GM19035 (cell line): ENCODE measurements around the gene CFAP57.
"Not testable (repeated sequence)": the region's sequence is repeated elsewhere in the genome, so short reads cannot be mapped to it uniquely, and the experiment has no call there.

Source experiments
- ATAC-seq: cut with Tn5 transposase; IDR thresholded peaks from one replicate; pipeline ENCODE4 v1.9.1; 2021; ENCODE audit not compliant: unreplicated experiment

Gene CFAP57

DNA sequence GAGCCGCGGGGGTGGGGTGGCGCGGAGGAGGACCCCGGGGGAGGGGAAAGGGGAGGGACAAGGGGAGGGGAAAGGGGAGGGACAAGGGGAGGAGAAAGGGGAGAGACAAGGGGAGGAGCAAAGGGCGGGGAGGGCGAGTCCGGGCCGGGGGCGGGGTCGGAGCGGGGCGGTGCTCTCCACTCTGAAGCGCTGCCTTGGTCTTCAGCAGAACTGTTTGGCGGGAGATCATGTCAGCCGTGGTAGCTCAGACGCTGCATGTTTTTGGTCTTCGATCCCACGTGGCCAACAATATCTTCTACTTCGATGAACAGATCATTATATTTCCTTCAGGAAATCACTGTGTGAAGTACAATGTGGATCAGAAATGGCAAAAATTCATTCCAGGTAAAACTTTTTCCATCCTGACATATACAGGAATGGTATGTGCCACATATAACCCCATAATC lies 420 bp downstream of the CFAP57 start:
- ATAC-seq: peak; percentile 47

DNA sequence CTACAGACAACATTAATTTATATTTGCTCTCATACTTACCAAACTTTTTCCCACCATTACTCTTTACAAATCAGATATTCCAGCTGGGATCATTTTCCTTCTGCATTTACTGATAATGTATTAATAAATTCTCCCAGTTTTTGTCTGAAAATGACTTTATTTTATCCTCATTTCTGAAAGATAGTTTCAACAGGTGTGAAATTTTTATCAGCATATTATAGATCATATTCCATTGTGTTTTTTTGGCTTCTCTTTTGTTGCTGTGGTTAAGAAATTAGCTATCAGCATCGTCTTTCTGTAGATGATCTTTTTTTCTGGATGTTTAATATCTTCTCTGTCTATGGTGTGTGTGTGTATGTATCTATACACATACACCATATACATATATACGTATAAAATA lies 2.7 kb downstream of the CFAP57 start:
- no peak for ATAC-seq

DNA sequence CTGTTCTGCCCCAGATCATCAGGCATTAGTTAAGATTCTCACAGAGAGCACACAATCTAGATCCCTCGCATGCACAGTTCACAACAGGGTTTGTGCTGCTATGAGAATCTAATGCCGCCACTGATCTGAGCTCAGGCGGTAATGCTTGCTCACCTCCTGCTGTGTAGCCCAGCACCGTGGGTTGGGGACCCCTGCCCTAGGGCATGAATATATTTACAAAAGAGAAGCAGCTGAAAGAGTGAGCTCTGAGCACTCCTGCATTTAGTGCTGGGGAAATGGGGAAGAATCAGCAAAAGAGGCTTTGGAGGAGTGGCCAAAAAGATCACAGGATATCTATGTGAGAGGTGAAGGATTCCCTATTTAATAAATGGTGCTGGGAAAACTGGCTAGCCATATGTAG lies 5.6 kb downstream of the CFAP57 start:
- ATAC-seq: no peak

DNA sequence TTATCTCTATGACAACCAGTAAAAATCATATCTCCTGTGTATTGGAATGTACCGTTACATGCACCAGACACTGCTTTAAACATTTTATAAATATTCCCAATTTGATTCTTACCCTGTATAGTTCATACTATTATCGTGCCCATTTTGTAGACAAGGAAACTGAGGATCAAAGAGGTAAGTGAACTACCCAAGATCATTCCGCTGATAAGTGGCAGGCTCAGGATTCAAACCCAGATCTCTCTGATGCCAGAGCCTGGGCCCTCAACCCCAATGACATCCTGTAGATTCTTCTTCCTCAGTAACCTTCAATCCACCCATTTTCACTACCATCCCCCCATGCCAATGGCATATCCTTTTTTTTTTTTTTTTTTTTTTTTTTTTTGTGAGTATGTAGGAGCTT lies 12.3 kb downstream of the CFAP57 start:
- ATAC-seq: no peak

DNA sequence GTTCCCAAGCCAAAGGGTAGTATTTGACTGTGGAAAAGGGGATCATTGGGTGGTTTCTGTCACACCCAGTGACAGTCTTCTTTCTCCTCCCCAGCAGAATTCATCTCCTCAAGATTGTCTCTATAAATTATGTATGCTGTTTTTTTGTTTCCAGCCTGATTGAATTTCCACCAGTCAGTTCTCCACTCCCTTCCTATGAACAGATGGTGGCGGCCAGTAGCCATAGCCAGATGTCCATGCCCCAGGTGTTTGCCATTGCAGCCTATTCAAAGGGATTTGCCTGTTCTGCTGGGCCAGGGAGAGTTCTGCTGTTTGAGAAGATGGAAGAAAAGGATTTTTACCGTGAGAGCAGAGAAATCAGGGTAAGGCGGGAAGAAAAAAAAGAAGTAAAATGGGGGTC lies 12.9 kb downstream of the CFAP57 start:
- ATAC-seq: no peak

DNA sequence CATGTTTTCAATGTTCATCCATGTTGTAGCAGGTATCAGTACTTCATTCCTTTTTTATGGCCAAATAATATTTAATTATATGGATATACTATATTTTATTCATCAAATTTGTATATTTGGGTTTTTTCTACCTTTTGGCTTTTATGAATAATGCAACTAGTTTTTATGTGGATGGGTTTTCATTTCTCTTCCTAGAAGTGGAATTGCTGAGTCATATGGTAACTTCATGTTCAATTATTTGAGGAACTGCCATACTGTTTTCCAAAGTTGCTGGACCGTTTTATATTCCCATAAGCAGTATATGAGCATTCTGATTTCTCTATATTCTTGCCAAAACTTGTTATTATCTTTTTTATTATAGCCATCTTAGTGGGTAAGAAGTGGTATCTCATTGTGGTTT lies 16.0 kb downstream of the CFAP57 start:
- ATAC-seq: no peak

DNA sequence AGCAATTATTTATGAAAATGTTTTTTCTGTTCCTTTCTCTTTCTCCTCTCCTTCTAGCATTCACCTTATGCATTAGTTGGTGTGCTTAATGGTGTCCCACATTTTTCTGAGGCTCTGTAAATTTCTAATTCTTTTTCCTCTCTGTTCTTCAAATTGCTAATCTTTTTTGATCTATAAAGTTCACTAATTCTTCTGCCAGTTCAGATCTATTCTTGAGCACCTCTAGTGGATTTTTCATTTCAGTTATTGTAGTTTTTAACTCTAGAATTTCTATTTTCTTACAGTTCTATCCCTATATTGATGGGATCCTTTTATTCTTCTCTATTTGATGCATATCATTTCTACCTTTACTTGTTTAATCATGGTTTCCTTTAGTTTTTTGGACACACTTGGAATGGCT lies 22.4 kb downstream of the CFAP57 start:
- ATAC-seq: no peak

DNA sequence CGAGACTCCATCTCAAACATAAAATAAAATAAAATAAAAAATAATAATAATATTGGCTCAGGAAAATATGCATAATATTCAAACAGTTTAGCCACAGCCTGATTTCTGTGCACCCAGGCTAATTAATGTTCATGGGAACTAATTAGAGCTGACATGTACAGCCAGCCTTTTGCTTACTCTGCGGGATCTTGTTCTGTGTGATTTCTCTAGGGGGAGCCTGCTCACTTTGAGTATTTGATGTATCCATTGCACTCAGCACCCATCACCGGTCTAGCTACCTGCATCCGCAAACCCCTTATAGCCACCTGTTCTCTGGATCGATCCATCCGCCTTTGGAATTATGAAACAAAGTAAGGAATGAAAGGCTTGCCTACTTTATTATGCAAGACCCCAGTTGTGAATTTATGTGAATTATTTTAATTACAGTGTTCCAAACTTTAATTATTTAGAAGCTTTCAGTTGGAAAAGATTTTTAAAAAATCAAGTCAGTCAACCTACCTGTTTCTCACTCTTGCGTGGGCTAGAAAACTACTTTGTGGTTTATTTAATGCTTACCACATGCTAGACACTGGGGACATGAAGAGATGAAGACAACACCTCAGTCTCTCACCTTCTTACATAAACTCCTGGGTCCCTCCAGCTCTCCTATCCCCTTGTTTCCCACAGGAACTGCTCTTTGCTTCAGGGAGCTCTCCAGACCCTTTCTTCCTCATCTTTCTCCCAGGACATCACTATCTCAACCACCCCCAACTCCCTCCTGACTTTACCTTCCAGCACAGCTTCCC lies 25.4 kb downstream of the CFAP57 start:
- ATAC-seq: no peak

DNA sequence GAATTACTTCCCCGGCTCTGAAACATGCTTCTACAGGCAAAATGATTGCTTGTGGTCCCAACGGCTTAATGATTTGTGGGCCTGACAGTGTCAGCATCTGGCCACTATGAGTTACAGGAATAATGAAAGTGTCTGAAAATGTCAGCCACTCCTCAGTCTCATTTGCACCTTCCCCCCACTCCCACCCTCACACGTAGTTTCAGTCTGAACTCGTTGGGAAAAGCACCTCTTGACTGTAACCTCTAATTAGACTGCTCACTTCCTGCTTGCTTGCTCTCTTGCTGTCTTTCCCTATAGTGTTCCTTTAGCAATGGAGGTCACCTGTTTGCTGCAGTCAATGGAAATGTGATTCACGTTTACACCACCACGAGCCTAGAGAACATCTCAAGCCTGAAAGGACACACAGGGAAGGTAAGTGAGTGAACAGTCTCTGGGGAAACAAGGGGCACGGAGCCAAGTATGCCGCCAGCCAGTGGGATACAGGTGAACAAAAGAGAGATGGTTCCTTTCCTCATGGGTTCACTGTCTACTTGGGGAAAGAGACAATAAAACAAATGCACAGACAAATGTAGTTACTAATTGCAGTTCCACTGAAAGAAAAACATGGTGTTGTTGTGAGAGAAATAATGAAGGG lies 27.1 kb downstream of the CFAP57 start:
- ATAC-seq: no peak

DNA sequence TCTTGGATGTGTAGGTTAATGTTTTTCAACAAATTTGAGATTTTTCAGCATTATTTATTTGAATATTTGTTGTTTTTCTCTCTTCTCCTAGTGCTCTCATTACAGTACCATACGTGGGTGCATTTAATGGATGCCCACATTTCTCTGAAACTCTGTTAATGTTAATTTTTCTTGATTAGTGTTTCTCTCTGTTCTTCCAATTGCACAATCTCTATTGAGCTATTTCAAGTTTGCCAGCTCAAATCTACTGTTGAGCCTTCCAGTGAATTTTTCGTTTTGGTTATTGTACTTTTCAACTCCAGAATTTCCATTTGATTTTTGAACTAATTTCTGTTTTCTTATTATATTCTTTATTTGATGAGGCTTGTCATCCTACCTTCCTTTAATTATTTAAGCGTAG lies 31.7 kb downstream of the CFAP57 start:
- no peak for ATAC-seq

DNA sequence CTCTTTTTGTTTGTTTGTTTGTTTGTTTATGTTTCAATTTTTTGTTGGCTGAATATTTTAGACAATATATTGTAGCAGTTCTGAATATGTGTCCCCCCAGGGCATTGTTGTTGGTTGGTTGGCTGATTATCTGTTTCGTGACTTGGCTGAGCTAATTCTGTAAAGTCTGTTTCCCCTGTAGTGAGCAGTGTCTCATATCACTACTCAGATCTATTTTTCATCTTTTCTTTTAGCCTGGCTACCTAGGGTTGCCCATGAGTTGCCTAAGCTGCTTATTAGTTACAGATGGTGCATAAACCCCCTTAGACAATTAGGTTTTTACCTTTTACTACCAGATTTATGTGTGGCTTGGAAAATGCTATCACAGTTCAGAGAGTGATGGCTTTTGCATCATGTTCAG lies 32.3 kb downstream of the CFAP57 start:
- ATAC-seq: no peak

DNA sequence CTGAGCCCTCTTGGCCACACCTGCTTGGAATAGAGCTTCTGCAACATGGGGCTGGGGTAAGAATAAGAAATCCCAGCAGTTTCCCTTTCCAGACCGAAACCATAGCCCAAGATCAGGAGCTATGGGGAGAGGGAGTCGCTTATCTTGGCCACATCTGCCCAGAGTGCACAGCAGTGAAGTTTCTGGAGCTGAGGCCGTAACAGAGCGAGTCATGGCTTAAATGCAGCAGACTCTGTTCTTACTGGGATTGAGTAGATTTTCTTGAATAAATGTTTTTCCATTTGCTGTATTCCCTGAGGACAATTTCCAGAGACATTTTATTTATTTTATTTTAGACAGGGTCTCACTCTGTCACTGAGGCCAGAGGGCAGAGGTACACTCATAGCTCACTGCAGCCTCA lies 33.5 kb downstream of the CFAP57 start:
- no peak for ATAC-seq

DNA sequence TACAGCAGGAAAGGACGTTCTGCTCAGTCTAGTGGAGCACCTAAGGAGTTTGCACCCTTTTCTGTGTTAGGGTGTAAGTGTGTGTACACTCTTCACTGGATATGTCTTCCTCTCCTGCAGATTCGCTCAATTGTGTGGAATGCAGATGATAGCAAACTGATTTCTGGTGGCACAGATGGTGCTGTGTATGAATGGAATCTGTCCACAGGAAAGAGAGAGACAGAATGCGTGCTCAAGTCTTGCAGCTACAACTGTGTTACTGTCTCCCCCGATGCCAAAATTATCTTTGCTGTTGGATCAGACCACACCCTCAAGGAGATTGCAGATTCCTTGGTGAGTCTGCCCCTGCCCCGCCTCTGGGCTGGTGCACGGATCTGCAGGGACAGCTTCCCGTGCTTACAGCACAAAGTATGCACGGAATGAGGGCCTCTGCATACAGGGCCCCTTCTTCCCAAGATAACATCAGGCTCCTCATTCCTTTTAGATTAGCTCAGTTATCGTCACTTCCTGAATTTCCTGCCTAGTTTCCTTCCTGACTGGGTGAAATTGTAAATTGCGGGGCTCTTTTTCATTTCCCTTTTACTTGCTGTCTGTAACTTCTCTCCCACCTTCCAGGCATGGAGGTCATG lies 34.6 kb downstream of the CFAP57 start:
- no peak for ATAC-seq

DNA sequence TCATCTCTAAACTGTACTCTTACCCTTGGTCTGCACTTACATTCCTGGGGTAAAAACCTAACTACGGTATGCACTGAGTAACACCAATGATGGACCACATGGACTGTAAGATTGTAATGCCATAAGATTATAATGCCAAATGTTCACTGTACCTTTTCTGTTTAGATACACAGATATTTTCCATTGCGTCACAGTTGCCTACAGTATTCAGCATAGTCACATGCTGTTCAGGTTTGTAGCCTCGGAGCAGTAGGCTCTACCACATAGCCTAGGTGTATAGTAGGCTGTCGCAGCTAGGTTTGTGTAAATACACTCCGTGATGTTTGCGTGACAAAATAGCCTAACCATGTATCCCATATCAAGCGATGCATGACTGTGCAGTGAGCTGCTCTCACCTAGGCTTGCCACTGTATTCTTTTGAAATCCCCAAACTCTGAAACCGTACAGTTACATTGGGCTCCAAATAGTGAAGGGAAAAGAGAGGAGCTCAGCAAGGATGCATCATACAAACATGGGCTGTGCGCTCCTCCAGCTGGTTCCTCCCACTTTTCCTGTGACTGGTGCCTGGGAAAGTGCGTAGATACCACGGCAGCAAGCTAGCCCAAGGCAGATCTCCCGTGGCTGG lies 35.2 kb downstream of the CFAP57 start:
- ATAC-seq: no peak

DNA sequence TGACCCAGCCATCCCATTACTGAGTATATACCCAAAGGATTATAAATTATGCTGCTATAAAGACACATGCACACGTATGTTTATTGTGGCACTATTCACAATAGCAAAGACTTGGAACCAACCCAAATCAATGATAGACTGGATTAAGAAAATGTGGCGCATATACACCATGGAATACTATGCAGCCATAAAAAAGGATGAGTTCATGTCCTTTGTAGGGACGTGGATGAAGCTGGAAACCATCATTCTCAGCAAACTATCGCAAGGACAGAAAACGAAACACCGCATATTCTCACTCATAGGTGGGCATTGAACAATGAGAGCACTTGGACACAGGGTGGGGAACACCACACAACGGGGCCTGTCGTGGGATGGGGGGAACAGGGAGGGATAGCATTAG lies 36.1 kb downstream of the CFAP57 start:
- ATAC-seq: not testable (repeated sequence)

DNA sequence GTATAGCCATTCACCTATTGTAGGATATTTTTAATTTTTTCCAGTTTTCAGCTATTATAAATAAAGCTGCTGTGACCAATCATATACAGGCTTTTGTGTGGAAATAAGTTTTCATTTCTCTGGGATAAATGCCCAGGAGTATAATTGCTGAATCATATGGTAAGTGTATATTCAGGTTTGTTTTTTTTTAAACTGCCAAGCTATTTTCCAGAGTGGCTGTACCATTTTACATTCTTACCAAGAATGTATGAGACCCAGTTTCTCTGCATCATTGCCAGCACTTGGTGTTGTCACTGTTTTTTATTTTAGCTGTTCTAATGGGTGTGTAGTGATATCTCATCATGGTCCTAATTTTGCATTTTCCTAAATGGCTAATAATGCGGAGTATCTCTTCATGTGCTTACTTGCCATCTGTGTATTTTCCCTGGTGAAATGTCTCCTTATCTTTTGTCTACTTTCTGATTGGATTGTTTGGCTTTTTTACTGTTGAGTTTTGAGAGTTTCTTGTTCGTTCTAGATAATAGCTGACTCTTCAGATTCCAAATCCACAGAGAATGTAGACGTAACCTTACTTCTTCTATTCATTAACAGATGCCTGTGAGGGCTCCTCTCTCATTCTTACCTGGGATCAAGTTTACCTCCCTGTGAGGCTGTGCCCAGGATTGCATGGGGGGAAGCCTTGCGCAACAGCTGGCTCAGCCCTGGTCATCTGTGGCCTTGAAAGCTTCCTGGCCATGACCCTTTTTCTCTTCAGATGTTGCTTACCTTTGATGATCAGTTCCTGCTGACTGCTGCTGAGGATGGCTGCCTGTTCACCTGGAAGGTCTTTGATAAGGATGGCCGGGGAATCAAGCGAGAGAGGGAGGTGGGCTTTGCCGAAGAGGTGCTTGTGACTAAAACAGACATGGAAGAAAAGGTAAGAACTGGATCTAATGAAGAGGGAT lies 42.6 kb downstream of the CFAP57 start:
- no peak for ATAC-seq

DNA sequence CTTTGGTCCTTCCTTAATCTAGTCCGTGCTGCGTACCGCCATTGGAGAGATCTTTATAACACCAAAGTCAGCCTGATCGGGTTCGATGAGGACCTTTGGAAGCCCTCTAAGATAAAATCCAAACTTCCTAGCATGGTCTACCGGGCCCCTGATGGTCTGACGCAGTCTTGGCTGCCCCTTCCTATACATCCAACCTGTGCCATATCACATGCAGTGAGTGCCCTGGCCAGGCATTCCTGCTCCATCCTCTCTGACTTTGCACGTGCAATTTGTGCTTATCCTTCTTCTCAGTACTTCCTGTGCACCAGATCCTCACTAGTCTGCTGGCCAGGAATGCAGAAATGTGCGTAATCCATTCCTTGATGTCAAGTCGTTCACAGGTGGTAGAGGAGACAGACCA lies 45.6 kb downstream of the CFAP57 start:
- no peak for ATAC-seq

DNA sequence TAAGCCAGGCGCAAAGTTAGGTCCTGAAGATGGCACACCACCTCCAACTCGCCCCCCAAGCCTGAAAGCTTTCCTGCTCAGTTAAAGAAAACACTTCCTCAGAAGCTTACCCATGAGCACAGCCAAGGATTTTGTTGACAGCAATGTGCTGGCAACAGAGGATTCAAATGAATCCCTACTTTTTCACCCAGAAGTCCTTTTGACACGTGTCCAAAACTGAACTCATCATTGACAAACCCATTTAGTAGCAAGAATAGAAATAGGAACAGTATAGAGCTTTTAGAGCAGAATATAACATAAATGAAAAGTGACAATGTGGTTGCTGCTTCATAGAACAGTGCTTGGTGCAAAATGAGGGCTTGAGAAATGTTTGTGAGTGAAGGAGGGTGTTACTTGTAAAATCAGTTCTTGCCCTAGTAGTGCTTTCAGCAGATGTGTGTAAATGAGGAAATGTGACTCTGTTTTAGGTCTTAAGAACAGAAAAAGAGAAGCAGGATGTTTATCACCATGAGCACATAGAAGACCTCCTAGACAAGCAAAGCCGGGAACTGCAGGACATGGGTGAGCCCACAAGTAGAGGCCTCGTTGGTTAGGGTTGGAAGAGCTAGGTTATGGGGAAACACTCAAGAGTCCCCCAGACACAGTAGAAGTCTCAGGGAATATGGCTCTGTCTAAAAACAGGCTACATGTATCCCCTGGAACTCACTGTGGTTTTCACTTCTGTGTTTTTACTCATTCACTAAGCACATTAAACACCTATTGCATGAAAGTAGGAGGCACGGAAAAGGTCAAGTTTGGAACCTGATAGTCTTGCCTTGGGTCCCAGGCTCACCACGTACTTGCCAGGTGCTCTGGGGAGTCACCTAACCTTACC lies 49.0 kb downstream of the CFAP57 start:
- ATAC-seq: peak; percentile 61

DNA sequence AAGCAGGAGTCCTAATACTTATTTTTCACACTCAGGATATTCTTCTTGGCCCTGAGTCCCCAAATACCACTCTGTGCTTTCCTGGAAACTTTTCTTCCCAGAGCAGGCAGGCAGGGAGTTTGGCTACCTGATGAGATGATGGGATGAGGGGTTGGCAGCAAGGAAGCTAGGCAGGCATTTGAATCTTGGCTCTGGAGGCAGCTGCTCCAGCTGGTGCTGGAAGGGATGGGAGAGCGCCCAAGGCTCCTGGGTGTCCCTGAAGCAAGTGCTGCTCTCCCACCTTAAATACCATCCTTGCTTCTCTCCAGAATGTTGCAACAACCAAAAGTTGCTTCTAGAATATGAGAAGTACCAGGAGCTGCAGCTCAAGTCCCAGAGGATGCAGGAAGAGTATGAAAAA lies 49.7 kb downstream of the CFAP57 start:
- no peak for ATAC-seq

DNA sequence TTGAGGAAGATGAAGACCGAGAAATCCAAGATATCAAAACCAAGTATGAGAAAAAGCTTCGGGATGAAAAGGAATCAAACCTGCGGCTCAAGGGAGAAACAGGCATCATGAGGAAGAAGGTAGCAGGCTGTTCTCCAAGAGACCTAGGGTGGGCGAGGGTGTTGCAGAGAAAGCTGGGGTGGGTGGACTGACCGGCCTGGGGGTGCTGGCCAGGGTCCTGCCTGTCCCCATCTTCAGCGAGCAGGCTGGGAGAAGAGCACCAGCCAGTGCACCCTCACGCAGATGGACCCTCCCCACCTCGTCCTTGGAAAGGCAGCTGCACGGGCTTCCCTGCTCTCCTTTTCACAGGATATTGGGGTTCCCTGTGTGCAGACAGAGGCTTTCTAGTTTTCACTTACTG lies 50.7 kb downstream of the CFAP57 start:
- no peak for ATAC-seq
